Astrocyte (in vitro differentiated cells and primary cell): ENCODE measurements around the gene ASTN1.

Source experiments
- CTCF ChIP-seq: IDR thresholded peaks from 2 replicates; pipeline ENCODE4 v1.5.1; 2011; ENCODE audit warnings: low read depth, mild to moderate bottlenecking, inconsistent platforms, low read length, moderate library complexity; ENCODE audit not compliant: insufficient read depth
- EZH2 ChIP-seq: IDR thresholded peaks from 2 replicates; pipeline ENCODE4 v1.6.1; 2012; ENCODE audit warnings: mild to moderate bottlenecking, low read length, inconsistent platforms; ENCODE audit not compliant: insufficient read depth

- TF ChIP-seq CTCF (no peak), EZH2 (peak; percentile 53)
Observed at GRCh38 chr1:177164380-177165068, at the start of gene ASTN1.
